Epithelial cell of esophagus (primary cell): ENCODE data around the gene SLC10A7.
A peak's percentile ranks its signal among the peaks of the same experiment; 100 is the strongest.

Source experiments
- DNase-seq: peaks from one replicate; pipeline ENCODE4 v3.0.0; 2010; ENCODE audit warnings: low read depth
- H3K4me3 ChIP-seq: 2 replicates; pipeline ENCODE4 v1.5.1; 2011; ENCODE audit warnings: mild to moderate bottlenecking, low read length, control low read depth
- CTCF ChIP-seq: IDR thresholded peaks from 2 replicates; pipeline ENCODE4 v1.5.1; 2011; ENCODE audit warnings: low read depth, mild to moderate bottlenecking, low read length, control low read depth, inconsistent platforms; ENCODE audit not compliant: insufficient read depth; ENCODE audit errors: missing control alignments

Gene SLC10A7

GRCh38 chr4:146243883-146244277 lies 277.9 kb downstream of the SLC10A7 start:
- no peak overlapping the region for H3K4me3 ChIP-seq
- TF ChIP-seq CTCF = no peak
- no peak for DNase-seq

GRCh38 chr4:146243141-146243882 lies 278.4 kb downstream of the SLC10A7 start:
- peak; percentile 33 for DNase-seq
- TF ChIP-seq CTCF = peak; percentile 26
- H3K4me3 ChIP-seq = no peak overlapping the region

GRCh38 chr4:146238107-146238506 lies 283.6 kb downstream of the SLC10A7 start:
- DNase-seq = no peak
- no peak overlapping the region for H3K4me3 ChIP-seq
- TF ChIP-seq CTCF = no peak

GRCh38 chr4:146237092-146237491 lies 284.6 kb downstream of the SLC10A7 start:
- H3K4me3 ChIP-seq = no peak overlapping the region
- DNase-seq = no peak
- TF ChIP-seq CTCF = no peak

- no peak for TF ChIP-seq CTCF
- no peak overlapping the region for H3K4me3 ChIP-seq
- DNase-seq = no peak
Observed at GRCh38 chr4:146236216-146236615, 285.5 kb downstream of the SLC10A7 start.

GRCh38 chr4:146235654-146236177 lies 286.0 kb downstream of the SLC10A7 start:
- no peak for TF ChIP-seq CTCF
- no peak overlapping the region for H3K4me3 ChIP-seq
- DNase-seq = no peak
